Measurements from ENCODE around the gene CDR2. TPM values are rescaled to one million over a fixed set of nuclear protein-coding genes. Genes with fewer than 3 reads are reported as not detected.

Gene CDR2
- total and polyA plus RNA-seq, 2 of the 13 experiments (the other 11 are each of a cell fraction or from before 2014, with no cell fraction given), result 59.0 to 78.9 TPM

DNA sequence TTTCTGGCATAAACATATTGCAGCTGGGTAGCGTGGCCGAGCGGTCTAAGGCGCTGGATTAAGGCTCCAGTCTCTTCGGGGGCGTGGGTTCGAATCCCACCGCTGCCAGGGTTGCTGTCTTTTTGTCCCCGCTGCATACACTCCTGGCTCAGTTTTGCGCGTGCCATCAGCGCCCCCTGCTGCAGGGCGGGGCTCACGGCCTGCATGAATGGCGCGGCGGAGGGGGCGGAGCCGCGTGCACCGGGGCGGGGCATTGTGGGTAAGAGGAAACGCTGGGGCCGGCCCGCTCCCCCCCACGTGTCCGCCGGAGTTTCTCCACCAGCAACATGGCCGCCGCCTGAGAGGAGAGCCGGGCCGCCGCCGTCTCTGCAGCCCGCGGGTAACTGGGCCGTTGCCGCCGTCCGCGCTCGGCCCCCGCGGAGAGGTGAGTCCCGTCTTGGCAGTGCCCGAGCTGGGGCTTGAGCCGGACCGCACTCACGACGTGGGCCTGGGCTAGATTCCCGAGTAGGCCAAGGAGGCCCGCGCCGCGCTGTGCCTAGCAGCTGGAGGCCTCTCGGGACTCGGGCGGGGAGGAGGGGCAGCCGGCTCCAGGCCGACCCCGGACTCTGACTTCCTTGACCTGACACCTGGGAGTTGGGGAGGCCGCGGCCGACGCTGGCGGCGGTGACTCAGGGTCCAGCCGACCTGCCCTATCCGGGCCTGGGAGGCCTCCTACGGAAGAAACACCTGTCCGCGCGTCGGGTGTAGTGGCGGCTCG, 77.1 kb downstream of the CDR2 start, which contains the start of gene POLR3E (continued):
- TF ChIP-seq, protein P1, sequence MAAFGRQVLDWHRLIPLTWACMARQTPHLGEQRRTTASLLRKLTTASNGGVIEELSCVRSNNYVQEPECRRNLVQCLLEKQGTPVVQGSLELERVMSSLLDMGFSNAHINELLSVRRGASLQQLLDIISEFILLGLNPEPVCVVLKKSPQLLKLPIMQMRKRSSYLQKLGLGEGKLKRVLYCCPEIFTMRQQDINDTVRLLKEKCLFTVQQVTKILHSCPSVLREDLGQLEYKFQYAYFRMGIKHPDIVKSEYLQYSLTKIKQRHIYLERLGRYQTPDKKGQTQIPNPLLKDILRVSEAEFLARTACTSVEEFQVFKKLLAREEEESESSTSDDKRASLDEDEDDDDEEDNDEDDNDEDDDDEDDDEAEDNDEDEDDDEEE (CRISPR knock-in tag; IDR thresholded peaks at IDR 0.05), result peak; percentile 100
- TF ChIP-seq NR3C1 (CRISPR knock-in tag; IDR thresholded peaks at IDR 0.05), result peak; percentile 69
- peak; percentile 78; the same call in 1 of the 2 replicates for TF ChIP-seq ZNF761 (CRISPR knock-in tag; conservative IDR thresholded peaks at IDR 0.05)
- TF ChIP-seq, protein P2, sequence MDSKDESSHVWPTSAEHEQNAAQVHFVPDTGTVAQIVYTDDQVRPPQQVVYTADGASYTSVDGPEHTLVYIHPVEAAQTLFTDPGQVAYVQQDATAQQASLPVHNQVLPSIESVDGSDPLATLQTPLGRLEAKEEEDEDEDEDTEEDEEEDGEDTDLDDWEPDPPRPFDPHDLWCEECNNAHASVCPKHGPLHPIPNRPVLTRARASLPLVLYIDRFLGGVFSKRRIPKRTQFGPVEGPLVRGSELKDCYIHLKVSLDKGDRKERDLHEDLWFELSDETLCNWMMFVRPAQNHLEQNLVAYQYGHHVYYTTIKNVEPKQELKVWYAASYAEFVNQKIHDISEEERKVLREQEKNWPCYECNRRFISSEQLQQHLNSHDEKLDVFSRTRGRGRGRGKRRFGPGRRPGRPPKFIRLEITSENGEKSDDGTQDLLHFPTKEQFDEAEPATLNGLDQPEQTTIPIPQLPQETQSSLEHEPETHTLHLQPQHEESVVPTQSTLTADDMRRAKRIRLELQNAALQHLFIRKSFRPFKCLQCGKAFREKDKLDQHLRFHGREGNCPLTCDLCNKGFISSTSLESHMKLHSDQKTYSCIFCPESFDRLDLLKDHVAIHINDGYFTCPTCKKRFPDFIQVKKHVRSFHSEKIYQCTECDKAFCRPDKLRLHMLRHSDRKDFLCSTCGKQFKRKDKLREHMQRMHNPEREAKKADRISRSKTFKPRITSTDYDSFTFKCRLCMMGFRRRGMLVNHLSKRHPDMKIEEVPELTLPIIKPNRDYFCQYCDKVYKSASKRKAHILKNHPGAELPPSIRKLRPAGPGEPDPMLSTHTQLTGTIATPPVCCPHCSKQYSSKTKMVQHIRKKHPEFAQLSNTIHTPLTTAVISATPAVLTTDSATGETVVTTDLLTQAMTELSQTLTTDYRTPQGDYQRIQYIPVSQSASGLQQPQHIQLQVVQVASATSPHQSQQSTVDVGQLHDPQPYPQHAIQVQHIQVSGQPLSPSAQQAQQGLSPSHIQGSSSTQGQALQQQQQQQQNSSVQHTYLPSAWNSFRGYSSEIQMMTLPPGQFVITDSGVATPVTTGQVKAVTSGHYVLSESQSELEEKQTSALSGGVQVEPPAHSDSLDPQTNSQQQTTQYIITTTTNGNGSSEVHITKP (CRISPR knock-in tag; IDR thresholded peaks at IDR 0.05; ENCODE audit: low read depth), result peak; percentile 76; the same call in 1 of the 2 replicates
- TF ChIP-seq, protein P3, sequence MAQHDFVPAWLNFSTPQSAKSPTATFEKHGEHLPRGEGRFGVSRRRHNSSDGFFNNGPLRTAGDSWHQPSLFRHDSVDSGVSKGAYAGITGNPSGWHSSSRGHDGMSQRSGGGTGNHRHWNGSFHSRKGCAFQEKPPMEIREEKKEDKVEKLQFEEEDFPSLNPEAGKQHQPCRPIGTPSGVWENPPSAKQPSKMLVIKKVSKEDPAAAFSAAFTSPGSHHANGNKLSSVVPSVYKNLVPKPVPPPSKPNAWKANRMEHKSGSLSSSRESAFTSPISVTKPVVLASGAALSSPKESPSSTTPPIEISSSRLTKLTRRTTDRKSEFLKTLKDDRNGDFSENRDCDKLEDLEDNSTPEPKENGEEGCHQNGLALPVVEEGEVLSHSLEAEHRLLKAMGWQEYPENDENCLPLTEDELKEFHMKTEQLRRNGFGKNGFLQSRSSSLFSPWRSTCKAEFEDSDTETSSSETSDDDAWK (CRISPR knock-in tag; IDR thresholded peaks at IDR 0.05), result no peak
- peak; percentile 87; the same call in 1 of the 2 replicates for TF ChIP-seq SSRP1 (CRISPR knock-in tag; IDR thresholded peaks at IDR 0.05)
- peak; percentile 87 for TF ChIP-seq HNRNPLL (IDR thresholded peaks at IDR 0.05; ENCODE audit: low read depth, low read length, poor library complexity, severe bottlenecking)
- TF ChIP-seq, protein P4, sequence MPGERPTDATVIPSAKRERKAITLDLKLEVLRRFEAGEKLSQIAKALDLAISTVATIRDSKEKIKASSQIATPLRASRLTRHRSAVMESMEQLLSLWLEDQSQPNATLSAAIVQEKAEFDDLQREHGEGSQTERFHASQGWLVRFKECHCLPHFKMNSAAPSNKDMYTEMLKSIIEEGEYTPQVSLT (CRISPR knock-in tag; IDR thresholded peaks at IDR 0.05; ENCODE audit: borderline replicate concordance, low read depth), result peak; percentile 94
- TF ChIP-seq, protein P5, sequence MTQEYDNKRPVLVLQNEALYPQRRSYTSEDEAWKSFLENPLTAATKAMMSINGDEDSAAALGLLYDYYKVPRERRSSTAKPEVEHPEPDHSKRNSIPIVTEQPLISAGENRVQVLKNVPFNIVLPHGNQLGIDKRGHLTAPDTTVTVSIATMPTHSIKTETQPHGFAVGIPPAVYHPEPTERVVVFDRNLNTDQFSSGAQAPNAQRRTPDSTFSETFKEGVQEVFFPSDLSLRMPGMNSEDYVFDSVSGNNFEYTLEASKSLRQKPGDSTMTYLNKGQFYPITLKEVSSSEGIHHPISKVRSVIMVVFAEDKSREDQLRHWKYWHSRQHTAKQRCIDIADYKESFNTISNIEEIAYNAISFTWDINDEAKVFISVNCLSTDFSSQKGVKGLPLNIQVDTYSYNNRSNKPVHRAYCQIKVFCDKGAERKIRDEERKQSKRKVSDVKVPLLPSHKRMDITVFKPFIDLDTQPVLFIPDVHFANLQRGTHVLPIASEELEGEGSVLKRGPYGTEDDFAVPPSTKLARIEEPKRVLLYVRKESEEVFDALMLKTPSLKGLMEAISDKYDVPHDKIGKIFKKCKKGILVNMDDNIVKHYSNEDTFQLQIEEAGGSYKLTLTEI (CRISPR knock-in tag; conservative IDR thresholded peaks at IDR 0.05), result no peak; the same call in 1 of the 2 replicates
- peak; percentile 75; the same call in 1 of the 2 replicates for TF ChIP-seq ZNF567 (CRISPR knock-in tag; IDR thresholded peaks at IDR 0.05; ENCODE audit: borderline replicate concordance)
- no peak for TF ChIP-seq SYNCRIP (IDR thresholded peaks at IDR 0.05; ENCODE audit: insufficient read depth, low read depth, low read length)
- TF ChIP-seq, protein P6, sequence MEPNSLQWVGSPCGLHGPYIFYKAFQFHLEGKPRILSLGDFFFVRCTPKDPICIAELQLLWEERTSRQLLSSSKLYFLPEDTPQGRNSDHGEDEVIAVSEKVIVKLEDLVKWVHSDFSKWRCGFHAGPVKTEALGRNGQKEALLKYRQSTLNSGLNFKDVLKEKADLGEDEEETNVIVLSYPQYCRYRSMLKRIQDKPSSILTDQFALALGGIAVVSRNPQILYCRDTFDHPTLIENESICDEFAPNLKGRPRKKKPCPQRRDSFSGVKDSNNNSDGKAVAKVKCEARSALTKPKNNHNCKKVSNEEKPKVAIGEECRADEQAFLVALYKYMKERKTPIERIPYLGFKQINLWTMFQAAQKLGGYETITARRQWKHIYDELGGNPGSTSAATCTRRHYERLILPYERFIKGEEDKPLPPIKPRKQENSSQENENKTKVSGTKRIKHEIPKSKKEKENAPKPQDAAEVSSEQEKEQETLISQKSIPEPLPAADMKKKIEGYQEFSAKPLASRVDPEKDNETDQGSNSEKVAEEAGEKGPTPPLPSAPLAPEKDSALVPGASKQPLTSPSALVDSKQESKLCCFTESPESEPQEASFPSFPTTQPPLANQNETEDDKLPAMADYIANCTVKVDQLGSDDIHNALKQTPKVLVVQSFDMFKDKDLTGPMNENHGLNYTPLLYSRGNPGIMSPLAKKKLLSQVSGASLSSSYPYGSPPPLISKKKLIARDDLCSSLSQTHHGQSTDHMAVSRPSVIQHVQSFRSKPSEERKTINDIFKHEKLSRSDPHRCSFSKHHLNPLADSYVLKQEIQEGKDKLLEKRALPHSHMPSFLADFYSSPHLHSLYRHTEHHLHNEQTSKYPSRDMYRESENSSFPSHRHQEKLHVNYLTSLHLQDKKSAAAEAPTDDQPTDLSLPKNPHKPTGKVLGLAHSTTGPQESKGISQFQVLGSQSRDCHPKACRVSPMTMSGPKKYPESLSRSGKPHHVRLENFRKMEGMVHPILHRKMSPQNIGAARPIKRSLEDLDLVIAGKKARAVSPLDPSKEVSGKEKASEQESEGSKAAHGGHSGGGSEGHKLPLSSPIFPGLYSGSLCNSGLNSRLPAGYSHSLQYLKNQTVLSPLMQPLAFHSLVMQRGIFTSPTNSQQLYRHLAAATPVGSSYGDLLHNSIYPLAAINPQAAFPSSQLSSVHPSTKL (CRISPR knock-in tag; IDR thresholded peaks at IDR 0.05), result peak; percentile 89
- TF ChIP-seq SRSF9 (IDR thresholded peaks at IDR 0.05; ENCODE audit: borderline replicate concordance, insufficient read depth, low read depth, low read length, poor library complexity, severe bottlenecking), result no peak

Measured in HepG2 (cell line).